Lung microvascular endothelial cell (primary cell): ENCODE results near the gene F5. TPM values are rescaled to one million over a fixed set of nuclear protein-coding genes. Genes with fewer than 3 reads are reported as not detected.

Experiments used
- DNase-seq, 2 donors: peaks; one replicate each; pipeline versions ENCODE4 v3.0.0 to v3.0.0-alpha.2; 2010; ENCODE audit warnings: low read depth in 2 of 2
- total RNA-seq: library from RNA; depleted of rRNA; stranded (reverse); fragments of >200 nt; gene quantifications from 2 replicates; pipeline ENCODE4 v1.2.1, GENCODE V29; 2014

Gene F5
- total RNA-seq, 1 donor from 2014 or later, result not detected

GRCh38 chr1:169588785-169589485 is 2.7 kb upstream of the F5 start:
- no peak for DNase-seq

- DNase-seq, result no peak
Measured at GRCh38 chr1:169588112-169588511, 1.8 kb upstream of the F5 start.

GRCh38 chr1:169586067-169586394 is 250 bp downstream of the F5 start:
- no peak for DNase-seq

- DNase-seq, result no peak
Measured at GRCh38 chr1:169585181-169585580, 1.1 kb downstream of the F5 start.

GRCh38 chr1:169584483-169585144 is 1.7 kb downstream of the F5 start:
- no peak for DNase-seq

- DNase-seq, result no peak
Measured at GRCh38 chr1:169577981-169578738, 8.1 kb downstream of the F5 start.

GRCh38 chr1:169576935-169577331 is 9.3 kb downstream of the F5 start:
- no peak for DNase-seq

GRCh38 chr1:169576241-169576934 is 9.9 kb downstream of the F5 start:
- DNase-seq, result no peak

GRCh38 chr1:169574336-169574735 is 11.9 kb downstream of the F5 start:
- peak in 1 of 2 donors; percentile 11 for DNase-seq

GRCh38 chr1:169572187-169572586 is 14.1 kb downstream of the F5 start:
- DNase-seq, result peak in 1 of 2 donors; percentile 17

GRCh38 chr1:169571450-169571849 is 14.8 kb downstream of the F5 start:
- no peak for DNase-seq

GRCh38 chr1:169570172-169570574 is 16.1 kb downstream of the F5 start:
- DNase-seq, result no peak

GRCh38 chr1:169568497-169568896 is 17.8 kb downstream of the F5 start:
- no peak for DNase-seq

- peak in 1 of 2 donors; percentile 20 for DNase-seq
Measured at GRCh38 chr1:169565335-169566271, 20.7 kb downstream of the F5 start.

- DNase-seq, result no peak
Measured at GRCh38 chr1:169563650-169564049, 22.6 kb downstream of the F5 start.

- DNase-seq, result no peak
Measured at GRCh38 chr1:169563019-169563615, 23.2 kb downstream of the F5 start.

GRCh38 chr1:169561692-169562091 is 24.6 kb downstream of the F5 start:
- DNase-seq, result no peak

- no peak for DNase-seq
Measured at GRCh38 chr1:169557131-169557530, 29.1 kb downstream of the F5 start.

GRCh38 chr1:169550294-169550693 is 36.0 kb downstream of the F5 start:
- peak; percentile 54 to 66 for DNase-seq

- DNase-seq, result no peak
Measured at GRCh38 chr1:169548282-169548681, 38.0 kb downstream of the F5 start.
